Esophagus muscularis mucosa (tissue), 4 donors: ENCODE data around the gene MAST4. TPM values are rescaled to one million over a fixed set of nuclear protein-coding genes. Genes with fewer than 3 reads are reported as not detected.
A peak's percentile ranks its signal among the peaks of the same experiment; 100 is the strongest.

Source experiments
- DNase-seq: peaks from one replicate; pipeline ENCODE4 v3.0.0-alpha.2; 2017; ENCODE audit errors: extremely low spot score
- H3K27ac ChIP-seq, 4 donors: fragments of 200-600 bp; sonication (generic); replicated peaks in 1 of 4; 1 replicate in 3 of 4; 2 replicates in 1 of 4; pipeline ENCODE4 v1.5.1; 2016 to 2019; ENCODE audit warnings: mild to moderate bottlenecking in 1 of 4
- H3K27me3 ChIP-seq, 4 donors: fragments of 200-600 bp; sonication (generic); one replicate each; pipeline versions ENCODE4 v1.5.1 to v1.6.0; 2016 to 2019
- H3K36me3 ChIP-seq, 4 donors: fragments of 200-600 bp; sonication (generic); one replicate each; pipeline ENCODE4 v1.5.1; 2016 to 2019
- H3K4me1 ChIP-seq, 4 donors: fragments of 200-600 bp; sonication (generic); one replicate each; pipeline ENCODE4 v1.5.1; 2016 to 2019
- H3K4me3 ChIP-seq, 4 donors: fragments of 200-600 bp; sonication (generic); 1 replicate in 2 of 4; 2 replicates in 2 of 4; pipeline ENCODE4 v1.5.1; 2016 to 2019; ENCODE audit warnings: mild to moderate bottlenecking in 4 of 4, moderate library complexity in 1 of 4
- H3K9me3 ChIP-seq, 4 donors: fragments of 200-600 bp; sonication (generic); 1 replicate in 3 of 4; 2 replicates in 1 of 4; pipeline ENCODE4 v1.5.1; 2016 to 2019
- EP300 ChIP-seq: sonication (generic); formaldehyde crosslinking; IDR thresholded peaks from one replicate; pipeline ENCODE4 v1.6.1; 2017; ENCODE audit warnings: antibody characterized with exemption
- POLR2A ChIP-seq: fragments of 450-650 bp; IDR thresholded peaks from one replicate; pipeline ENCODE4 v1.6.1; 2017; ENCODE audit warnings: antibody characterized with exemption, moderate library complexity, mild to moderate bottlenecking, low read depth
- POLR2AphosphoS5 ChIP-seq, 2 donors: sonication (generic); formaldehyde crosslinking; IDR thresholded peaks; one replicate each; pipeline ENCODE4 v1.6.1; 2017; ENCODE audit warnings: antibody characterized with exemption in 2 of 2
- WGBS: methylation state at CpG from one replicate; pipeline ENCODE4 v1.1.5; 2018; 5-methylcytosine and 5-hydroxymethylcytosine counted together
- intact Hi-C: fragments of 100-400 bp; cut with DNase I; formaldehyde crosslinking; loops from one replicate; pipeline ENCODE4 v1.15.1; 2023
- total RNA-seq, 4 donors: library from RNA; depleted of rRNA; stranded (reverse); fragments of >200 nt; gene quantifications; one replicate each; pipeline versions ENCODE4 v1.1.0 to v1.2.1, GENCODE V29; 2016
- TF ChIP-seq, protein P1 (sequence below), 3 experiments: fragments of 200-600 bp in 2 of 3; fragments of 450-650 bp in 1 of 3; sonication (generic) in 2 of 3; IDR thresholded peaks; one replicate each; pipeline ENCODE4 v1.5.1; 2017 to 2019; ENCODE audit warnings: antibody characterized with exemption in 3 of 3, mild to moderate bottlenecking in 2 of 3, moderate library complexity in 1 of 3

Gene MAST4
- total RNA-seq, 4 donors from 2014 or later = 26.2 to 39.7 (median 35.8) TPM

DNA sequence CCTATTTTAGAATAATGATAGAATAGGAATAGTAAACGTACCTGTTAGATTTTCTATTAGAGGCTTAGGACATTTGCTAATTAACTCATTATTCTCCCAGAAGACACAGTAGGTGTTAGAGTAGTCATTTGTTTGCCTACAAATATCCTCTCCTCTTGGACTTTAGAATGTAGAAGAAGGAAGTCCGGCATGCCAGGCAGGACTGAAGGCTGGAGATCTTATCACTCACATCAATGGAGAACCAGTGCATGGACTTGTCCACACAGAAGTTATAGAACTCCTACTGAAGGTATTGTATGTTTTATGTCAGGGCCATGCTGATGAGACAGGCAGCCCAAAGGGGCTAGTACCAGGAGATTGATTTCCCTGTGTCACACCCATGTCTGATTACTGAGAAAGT is 557.1 kb downstream of the MAST4 start:
- Histone ChIP-seq H3K4me1 (peaks cover 0 to 24% (median 19%) of the 10 kb centered on the region in 4 donors), H3K4me3 (no peak overlapping the region), H3K36me3 (peaks cover 14 to 82% (median 48%) of the 10 kb centered on the region in 4 donors), H3K9me3 (no peaks in the 10 kb centered on the region), H3K27ac (no peak overlapping the region), H3K27me3 (no peaks in the 10 kb centered on the region)
- no peak for DNase-seq
- WGBS = 75% methylated on average over 2 of the region's 2 CpGs
- intact Hi-C loops = loop anchor here (5.0 kb wide), 2 partner anchors 166 to 341 kb away; no protein-coding TSS in a partner anchor
- TF ChIP-seq EP300 (no peak), POLR2AphosphoS5 (IDR thresholded peaks at IDR 0.05) (no peak), POLR2A (no peak)
- TF ChIP-seq, protein P1, sequence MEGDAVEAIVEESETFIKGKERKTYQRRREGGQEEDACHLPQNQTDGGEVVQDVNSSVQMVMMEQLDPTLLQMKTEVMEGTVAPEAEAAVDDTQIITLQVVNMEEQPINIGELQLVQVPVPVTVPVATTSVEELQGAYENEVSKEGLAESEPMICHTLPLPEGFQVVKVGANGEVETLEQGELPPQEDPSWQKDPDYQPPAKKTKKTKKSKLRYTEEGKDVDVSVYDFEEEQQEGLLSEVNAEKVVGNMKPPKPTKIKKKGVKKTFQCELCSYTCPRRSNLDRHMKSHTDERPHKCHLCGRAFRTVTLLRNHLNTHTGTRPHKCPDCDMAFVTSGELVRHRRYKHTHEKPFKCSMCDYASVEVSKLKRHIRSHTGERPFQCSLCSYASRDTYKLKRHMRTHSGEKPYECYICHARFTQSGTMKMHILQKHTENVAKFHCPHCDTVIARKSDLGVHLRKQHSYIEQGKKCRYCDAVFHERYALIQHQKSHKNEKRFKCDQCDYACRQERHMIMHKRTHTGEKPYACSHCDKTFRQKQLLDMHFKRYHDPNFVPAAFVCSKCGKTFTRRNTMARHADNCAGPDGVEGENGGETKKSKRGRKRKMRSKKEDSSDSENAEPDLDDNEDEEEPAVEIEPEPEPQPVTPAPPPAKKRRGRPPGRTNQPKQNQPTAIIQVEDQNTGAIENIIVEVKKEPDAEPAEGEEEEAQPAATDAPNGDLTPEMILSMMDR (IDR thresholded peaks at IDR 0.05) = no peak

DNA sequence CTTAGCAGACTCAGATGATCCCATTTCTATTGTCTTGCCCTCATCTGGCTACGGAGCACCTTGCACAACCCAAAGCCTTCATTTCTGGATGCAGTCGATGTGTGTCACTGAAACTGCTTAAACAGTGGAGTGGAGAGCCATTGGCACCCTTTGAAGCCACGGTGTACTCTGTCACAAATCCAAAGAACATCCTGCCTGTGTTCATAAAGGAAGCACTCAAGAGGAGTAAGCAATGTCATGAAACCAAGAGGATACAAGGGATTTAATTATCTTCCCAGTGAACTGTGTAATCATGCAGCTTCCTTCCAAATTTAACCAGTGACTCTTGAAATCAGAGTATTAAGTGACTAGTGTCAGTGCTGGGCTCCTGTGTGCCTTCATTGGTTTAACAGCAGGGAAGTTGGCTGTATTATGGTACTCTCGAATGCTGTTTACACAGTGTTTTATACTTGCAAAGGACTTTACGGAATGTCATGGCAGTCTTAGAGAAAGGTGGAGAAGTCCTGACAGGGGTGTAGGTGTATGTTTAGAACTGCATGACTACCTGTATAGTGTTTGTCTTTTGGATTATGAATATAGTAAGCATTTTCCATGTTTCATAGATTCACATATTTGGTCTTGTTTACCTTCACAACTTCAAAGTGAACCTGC is 558.5 kb downstream of the MAST4 start:
- H3K4me3 ChIP-seq = no peak overlapping the region
- H3K27me3 ChIP-seq = no peaks in the 10 kb centered on the region
- peaks cover 14 to 72% (median 48%) of the 10 kb centered on the region in 4 donors for H3K36me3 ChIP-seq
- peak overlapping the region in 2 of 4 donors; percentile 6 to 29 for H3K27ac ChIP-seq
- H3K9me3 ChIP-seq = no peaks in the 10 kb centered on the region
- TF ChIP-seq POLR2A (no peak), EP300 (no peak), POLR2AphosphoS5 (IDR thresholded peaks at IDR 0.05) (no peak)
- TF ChIP-seq, protein P1 (IDR thresholded peaks at IDR 0.05) = no peak
- 71% methylated on average over 5 of the region's 5 CpGs for WGBS
- intact Hi-C loops = loop anchor here (5.0 kb wide), 2 partner anchors 167 to 342 kb away; no protein-coding TSS in a partner anchor
- DNase-seq = no peak
- peaks cover 0 to 17% (median 14%) of the 10 kb centered on the region in 4 donors for H3K4me1 ChIP-seq

DNA sequence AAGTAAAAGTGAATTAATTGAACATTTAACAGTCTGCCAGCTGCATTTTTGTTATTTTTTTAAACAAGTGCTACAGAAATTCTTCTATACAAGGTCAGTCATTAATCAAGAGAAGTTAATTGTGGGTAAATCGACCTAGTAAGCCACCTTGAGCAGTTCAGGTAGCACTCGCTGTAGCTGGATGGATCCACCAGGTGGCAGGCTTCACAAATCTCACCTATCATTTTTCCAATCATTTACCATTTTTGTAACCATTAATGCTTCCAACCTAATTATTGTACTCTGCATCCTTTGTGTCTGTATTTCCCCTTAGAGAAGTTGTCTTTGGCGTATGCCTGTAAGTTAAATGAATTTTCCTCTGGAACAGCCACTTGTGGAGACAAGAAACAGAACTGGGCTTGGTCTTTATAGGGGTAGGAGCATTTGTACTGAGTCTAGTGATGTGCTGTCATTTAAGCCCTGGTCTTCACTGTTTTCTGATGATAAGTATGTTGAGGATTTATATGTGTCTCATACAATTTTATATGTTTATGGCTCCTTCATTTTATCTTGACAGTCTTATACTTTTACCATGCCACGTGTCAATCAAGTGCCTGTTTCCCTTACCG is 560.9 kb downstream of the MAST4 start:
- 58% methylated on average over 5 of the region's 5 CpGs for WGBS
- H3K36me3 ChIP-seq = peaks cover 5 to 68% (median 37%) of the 10 kb centered on the region in 4 donors

DNA sequence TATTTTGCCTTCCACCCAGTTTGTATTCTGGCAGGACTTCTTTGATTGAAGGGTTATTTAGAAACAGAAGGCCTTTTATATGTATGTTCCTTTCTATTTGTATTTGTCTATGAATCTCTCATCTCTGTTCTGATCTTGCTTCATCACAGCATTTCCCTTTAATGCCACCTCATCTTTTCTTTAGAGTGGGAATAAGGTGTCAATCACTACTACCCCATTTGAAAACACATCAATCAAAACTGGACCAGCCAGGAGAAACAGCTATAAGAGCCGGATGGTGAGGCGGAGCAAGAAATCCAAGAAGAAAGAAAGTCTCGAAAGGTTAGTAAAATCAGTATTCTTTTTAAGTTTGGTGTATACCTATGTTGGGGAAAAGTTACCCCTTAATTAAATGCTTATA is 564.1 kb downstream of the MAST4 start:
- intact Hi-C loops = no loop called here
- WGBS = 88% methylated on average over 3 of the region's 3 CpGs
- peaks cover 0 to 32% (median 24%) of the 10 kb centered on the region in 4 donors for H3K4me1 ChIP-seq
- no peaks in the 10 kb centered on the region for H3K9me3 ChIP-seq
- no peak overlapping the region for H3K4me3 ChIP-seq
- H3K27me3 ChIP-seq = no peaks in the 10 kb centered on the region
- DNase-seq = no peak
- no peak for TF ChIP-seq EP300
- TF ChIP-seq POLR2AphosphoS5 (IDR thresholded peaks at IDR 0.05) = no peak
- no peak for TF ChIP-seq POLR2A
- TF ChIP-seq, protein P1 (IDR thresholded peaks at IDR 0.05) = no peak
- H3K27ac ChIP-seq = peak overlapping the region in 2 of 4 donors; percentile 18 to 38
- H3K36me3 ChIP-seq = peaks cover 12 to 67% (median 38%) of the 10 kb centered on the region in 4 donors

More for the DNA sequence above, 560.9 kb downstream of the MAST4 start:
- Histone ChIP-seq H3K27ac (peak overlapping the region in 3 of 4 donors; percentile 4 to 26 (median 20)), H3K4me3 (no peak overlapping the region), H3K27me3 (no peaks in the 10 kb centered on the region), H3K4me1 (peaks cover 0 to 39% (median 32%) of the 10 kb centered on the region in 4 donors), H3K9me3 (no peaks in the 10 kb centered on the region)
- no peak for TF ChIP-seq POLR2A
- no peak for TF ChIP-seq EP300
- TF ChIP-seq, protein P1 (IDR thresholded peaks at IDR 0.05) = peak; percentile 80 to 85 (median 83)
- no peak for TF ChIP-seq POLR2AphosphoS5 (IDR thresholded peaks at IDR 0.05)
- DNase-seq = peak; percentile 90
- intact Hi-C loops = loop anchor here (2.0 kb wide), 1 partner anchor 52 kb away; no protein-coding TSS in a partner anchor
